IMR-90 (cell line): ENCODE measurements around the gene HLA-A. TPM values are rescaled to one million over a fixed set of nuclear protein-coding genes. Genes with fewer than 3 reads are reported as not detected.
A peak's percentile ranks its signal among the peaks of the same experiment; 100 is the strongest.

Experiments used
- ATAC-seq: fragments of 200-7000 bp; cut with Tn5 transposase; 2 replicates; pipeline ENCODE4 v1.9.1; 2020; ENCODE audit warnings: low read depth, mild to moderate bottlenecking, moderate library complexity
- BruUV-seq: library from RNA; stranded (reverse); fragments of 400-500 nt; replicated peaks from 2 replicates; lab custom pipeline; 2021; lab: Mats Ljungman, UMichigan
- CTCF ChIA-PET: fragments of 300-600 bp; formaldehyde crosslinking; extraction: SDS; loops from one replicate; lab custom pipeline; 2021; ENCODE audit warnings: antibody characterized with exemption; lab: Yijun Ruan, JAX
- POLR2A ChIA-PET: fragments of 300-600 bp; sonication (Branson Sonifier 250); formaldehyde crosslinking; loops from one replicate; lab custom pipeline; 2022; ENCODE audit warnings: antibody characterized with exemption; ENCODE audit not compliant: unreplicated experiment; lab: Charles Lee
- DNase-seq: peaks from one replicate; pipeline ENCODE4 v3.0.0; 2013
- H2AFZ ChIP-seq: replicated peaks from 2 replicates; pipeline ENCODE3; 2013; ENCODE audit warnings: low read length, mild to moderate bottlenecking; ENCODE audit not compliant: poor library complexity
- H2AK5ac ChIP-seq: 2 replicates; pipeline ENCODE4 v1.6.1; 2013; ENCODE audit warnings: low read depth, low read length, inconsistent platforms
- H2AK9ac ChIP-seq: replicated peaks from 2 replicates; pipeline ENCODE3; 2013; ENCODE audit warnings: mild to moderate bottlenecking, low read depth, low read length, moderate library complexity; ENCODE audit not compliant: poor library complexity
- H2BK120ac ChIP-seq: 2 replicates; pipeline ENCODE4 v1.6.1; 2013; ENCODE audit warnings: low read depth, low read length, inconsistent platforms
- H2BK15ac ChIP-seq: 3 replicates; pipeline ENCODE4 v1.6.1; 2013; ENCODE audit warnings: low read depth, low read length, inconsistent platforms
- H2BK20ac ChIP-seq: 2 replicates; pipeline ENCODE4 v1.6.1; 2013; ENCODE audit warnings: low read depth, mild to moderate bottlenecking, inconsistent platforms, low read length, moderate library complexity
- H2BK5ac ChIP-seq: 2 replicates; pipeline ENCODE4 v1.6.1; 2013; ENCODE audit warnings: mild to moderate bottlenecking, low read depth, low read length, inconsistent platforms; ENCODE audit not compliant: poor library complexity, severe bottlenecking
- H3K14ac ChIP-seq: replicated peaks from 2 replicates; pipeline ENCODE4 v1.6.1; 2013; ENCODE audit warnings: low read depth, low read length, inconsistent platforms
- H3K18ac ChIP-seq: 2 replicates; pipeline ENCODE4 v1.6.1; 2013; ENCODE audit warnings: low read depth, low read length, control low read depth
- H3K23ac ChIP-seq: 2 replicates; pipeline ENCODE4 v1.6.1; 2013; ENCODE audit warnings: low read depth, low read length, inconsistent platforms
- H3K27ac ChIP-seq: 2 replicates; pipeline ENCODE4 v1.5.1; 2013; ENCODE audit warnings: mild to moderate bottlenecking, control low read depth, low read length; ENCODE audit not compliant: insufficient read depth
- H3K27me3 ChIP-seq: 2 replicates; pipeline ENCODE4 v1.6.1; 2013; ENCODE audit warnings: low read length; ENCODE audit not compliant: control insufficient read depth, insufficient read depth
- H3K36me3 ChIP-seq: 2 replicates; pipeline ENCODE4 v1.6.1; 2013; ENCODE audit warnings: low read length, mixed read lengths; ENCODE audit not compliant: control insufficient read depth, insufficient read depth
- H3K4ac ChIP-seq: 2 replicates; pipeline ENCODE4 v1.6.1; 2013; ENCODE audit warnings: low read depth, low read length, inconsistent platforms
- H3K4me1 ChIP-seq: 2 replicates; pipeline ENCODE4 v1.6.1; 2013; ENCODE audit warnings: low read length, mixed read lengths; ENCODE audit not compliant: control insufficient read depth, insufficient read depth
- H3K4me2 ChIP-seq: 2 replicates; pipeline ENCODE4 v1.6.1; 2013; ENCODE audit warnings: low read depth, mild to moderate bottlenecking, control low read depth, low read length, moderate library complexity
- H3K4me3 ChIP-seq: 2 replicates; pipeline ENCODE4 v1.5.1; 2013; ENCODE audit warnings: low read depth, mild to moderate bottlenecking, control low read depth, low read length, moderate library complexity; ENCODE audit not compliant: insufficient read depth
- H3K56ac ChIP-seq: 2 replicates; pipeline ENCODE4 v1.6.1; 2013; ENCODE audit warnings: low read length, inconsistent platforms; ENCODE audit not compliant: insufficient read depth; ENCODE audit errors: extremely low read depth
- H3K79me1 ChIP-seq, 2 experiments: 2 replicates each; pipeline ENCODE4 v1.6.1; 2013; ENCODE audit warnings: low read length in 2 of 2, inconsistent platforms in 1 of 2, low read depth in 1 of 2
- H3K9ac ChIP-seq: 2 replicates; pipeline ENCODE4 v1.6.1; 2013; ENCODE audit warnings: low read depth, low read length, control low read depth
- H3K9me1 ChIP-seq: 2 replicates; pipeline ENCODE4 v1.6.1; 2013; ENCODE audit warnings: low read length, inconsistent platforms; ENCODE audit not compliant: insufficient read depth
- H3K9me3 ChIP-seq: 2 replicates; pipeline ENCODE4 v1.6.1; 2013; ENCODE audit warnings: low read length; ENCODE audit not compliant: control insufficient read depth, insufficient read depth
- H4K20me1 ChIP-seq: 2 replicates; pipeline ENCODE4 v1.6.1; 2013; ENCODE audit warnings: low read length, inconsistent platforms; ENCODE audit not compliant: insufficient read depth
- H4K5ac ChIP-seq: 2 replicates; pipeline ENCODE4 v1.6.1; 2013; ENCODE audit warnings: mild to moderate bottlenecking, low read depth, low read length, control low read depth
- H4K8ac ChIP-seq, 2 experiments: 2 replicates each; pipeline ENCODE4 v1.6.1; 2013; ENCODE audit warnings: low read depth in 2 of 2, low read length in 2 of 2, control low read depth in 1 of 2, inconsistent platforms in 1 of 2
- H4K91ac ChIP-seq: 2 replicates; pipeline ENCODE4 v1.6.1; 2013; ENCODE audit warnings: low read depth, low read length, inconsistent platforms; ENCODE audit not compliant: insufficient read depth
- FOS ChIP-seq: fragments of 150-350 bp; IDR thresholded peaks from 2 replicates; pipeline ENCODE4 v1.6.1; 2016; ENCODE audit warnings: low read depth, low read length
- MAFK ChIP-seq: IDR thresholded peaks from 2 replicates; pipeline ENCODE4 v1.6.1; 2012; ENCODE audit warnings: low read depth, low read length, improper control_type of control experiment
- NFE2L2 ChIP-seq: fragments of 150-350 bp; IDR thresholded peaks from 2 replicates; pipeline ENCODE4 v1.6.1; 2016; ENCODE audit warnings: low read depth, mild to moderate bottlenecking, low read length
- RAD21 ChIP-seq: IDR thresholded peaks from 2 replicates; pipeline ENCODE4 v1.6.1; 2012; ENCODE audit warnings: low read length, improper control_type of control experiment
- RFX5 ChIP-seq: IDR thresholded peaks from 2 replicates; pipeline ENCODE4 v1.8.0; 2012; ENCODE audit warnings: low read depth, mild to moderate bottlenecking, low read length, moderate library complexity
- WGBS, 2 experiments: methylation state at CpG; one replicate each; pipeline versions ENCODE4 v1.1.5 to v1.1.7; 2013; ENCODE audit warnings: missing lambda C conversion rate in 2 of 2; ENCODE audit not compliant: insufficient read length in 1 of 2; ENCODE audit errors: extremely low coverage in 2 of 2; 5-methylcytosine and 5-hydroxymethylcytosine counted together
- dilution Hi-C: fragments of 300-500 bp; cut with HindIII; formaldehyde crosslinking; loops from one replicate; pipeline ENCODE4 v1.14.3; 2018; ENCODE audit warnings: low sequenced_read_pairs; ENCODE audit not compliant: unreplicated experiment
- in situ Hi-C: fragments of 300-500 bp; cut with MboI; formaldehyde crosslinking; loops from 3 replicates; pipeline ENCODE4 v1.14.3; 2019; ENCODE audit warnings: low sequenced_read_pairs, inconsistent platforms, mixed read lengths
- intact Hi-C: fragments of 100-400 bp; cut with micrococcal nuclease; formaldehyde crosslinking; loops from 2 replicates; pipeline ENCODE4 v1.10.0; 2022
- polyA plus RNA-seq, 3 experiments: library from polyadenylated mRNA; depleted of rRNA; stranded (reverse); fragments of >200 nt; gene quantifications; 2 replicates each; pipeline ENCODE4 v1.2.3, GENCODE V29; 2012; ENCODE audit warnings: low replicate concordance in 1 of 3
- total RNA-seq: library from RNA; depleted of rRNA; stranded (reverse); fragments of >200 nt; gene quantifications from 2 replicates; pipeline ENCODE4 v1.2.3, GENCODE V29; 2012
- TF ChIP-seq, protein P1 (sequence below): conservative IDR thresholded peaks from 2 replicates; pipeline ENCODE4 v1.5.1; 2012; ENCODE audit warnings: mild to moderate bottlenecking, low read depth, low read length, improper control_type of control experiment

HLA-A gene
- total and polyA plus RNA-seq, 2 of the 4 experiments (the other 2 are of a cell fraction), result 94.5 to 218 TPM

DNA sequence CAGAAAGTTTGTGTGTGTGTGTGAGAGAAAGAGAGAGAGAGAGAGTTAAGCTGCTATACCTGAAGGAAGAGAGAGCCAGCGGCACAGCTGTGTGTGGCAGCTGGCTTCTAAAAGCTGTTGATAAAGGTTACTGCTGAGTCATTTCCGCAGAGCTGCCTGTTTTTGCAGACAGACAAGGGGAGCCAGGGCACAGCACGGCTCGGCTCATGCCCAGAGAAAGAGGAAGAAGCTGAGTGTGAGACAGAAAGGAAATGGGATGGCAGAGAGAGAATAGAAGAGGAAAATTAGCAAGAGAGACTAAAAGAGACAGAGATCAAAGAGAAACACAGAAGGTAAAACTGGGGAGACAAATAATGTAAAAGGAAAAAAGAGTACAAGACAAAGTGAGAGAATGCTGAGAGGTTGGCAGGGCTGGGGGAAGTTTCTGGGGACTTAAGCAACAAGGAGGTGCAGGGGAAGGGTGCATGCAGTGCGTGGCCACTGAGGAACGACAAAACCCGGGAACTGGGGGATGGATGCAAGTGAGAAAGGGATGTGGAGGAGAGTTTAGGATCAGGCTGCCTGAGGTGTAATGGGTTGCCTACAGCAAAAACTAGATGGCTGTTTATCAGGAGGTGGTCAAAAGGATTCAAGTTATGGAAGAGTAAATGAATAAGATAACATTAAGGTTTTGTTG is 22.7 kb downstream of the HLA-A start:
- Histone ChIP-seq H4K91ac (peak overlapping the region; percentile 96), H3K9me3 (no peaks in the 10 kb centered on the region), H3K4me1 (peaks cover 6% of the 10 kb centered on the region; the same call in 1 of the 2 replicates), H3K4ac (peak overlapping the region; percentile 93), H4K20me1 (no peaks in the 10 kb centered on the region), H2BK15ac (peak overlapping the region; percentile 82), H3K36me3 (no peaks in the 10 kb centered on the region), H3K4me3 (peak overlapping the region; percentile 41), H3K56ac (peak overlapping the region; percentile 90), H2AK5ac (peak overlapping the region; percentile 92), H2BK120ac (peak overlapping the region; percentile 93), H3K14ac (peak overlapping the region; percentile 79), H3K18ac (peak overlapping the region; percentile 88), H3K9me1 (no peaks in the 10 kb centered on the region; the same call in 1 of the 2 replicates), H3K27me3 (no peaks in the 10 kb centered on the region), H4K5ac (peak overlapping the region; percentile 88), H3K27ac (peak overlapping the region; percentile 97), H3K4me2 (peak overlapping the region; percentile 84), H4K8ac (peak overlapping the region; percentile 86 to 93), H3K9ac (peak overlapping the region; percentile 88), H3K23ac (peak overlapping the region; percentile 78), H2AFZ (peak overlapping the region; percentile 68), H2BK20ac (peak overlapping the region; percentile 77), H3K79me1 (no peaks in the 10 kb centered on the region; a peak in 2 of 4 replicates), H2BK5ac (peak overlapping the region; percentile 92), H2AK9ac (peak overlapping the region; percentile 90)
- intact Hi-C loops (loop anchor here (1.0 kb wide), 1 partner anchor 23 kb away; the partner anchor contains the start of gene HLA-A), dilution Hi-C loops (no loop called here), in situ Hi-C loops (no loop called here)
- ChIA-PET POLR2A (interaction anchor here (0.6 to 1.1 kb wide), 2 partner anchors 12 to 159 kb away, joined by 5 to 6 read pairs; no protein-coding TSS in a partner anchor), CTCF (interaction anchor here (0.6 to 0.8 kb wide), 3 partner anchors 12 to 1891 kb away, joined by 3 to 5 read pairs (median 3); no protein-coding TSS in a partner anchor)
- peak; percentile 91 for DNase-seq
- TF ChIP-seq RAD21 (no peak), FOS (peak; percentile 66; the same call in 1 of the 2 replicates), NFE2L2 (peak; percentile 95), RFX5 (no peak), MAFK (peak; percentile 64)
- TF ChIP-seq, protein P1, sequence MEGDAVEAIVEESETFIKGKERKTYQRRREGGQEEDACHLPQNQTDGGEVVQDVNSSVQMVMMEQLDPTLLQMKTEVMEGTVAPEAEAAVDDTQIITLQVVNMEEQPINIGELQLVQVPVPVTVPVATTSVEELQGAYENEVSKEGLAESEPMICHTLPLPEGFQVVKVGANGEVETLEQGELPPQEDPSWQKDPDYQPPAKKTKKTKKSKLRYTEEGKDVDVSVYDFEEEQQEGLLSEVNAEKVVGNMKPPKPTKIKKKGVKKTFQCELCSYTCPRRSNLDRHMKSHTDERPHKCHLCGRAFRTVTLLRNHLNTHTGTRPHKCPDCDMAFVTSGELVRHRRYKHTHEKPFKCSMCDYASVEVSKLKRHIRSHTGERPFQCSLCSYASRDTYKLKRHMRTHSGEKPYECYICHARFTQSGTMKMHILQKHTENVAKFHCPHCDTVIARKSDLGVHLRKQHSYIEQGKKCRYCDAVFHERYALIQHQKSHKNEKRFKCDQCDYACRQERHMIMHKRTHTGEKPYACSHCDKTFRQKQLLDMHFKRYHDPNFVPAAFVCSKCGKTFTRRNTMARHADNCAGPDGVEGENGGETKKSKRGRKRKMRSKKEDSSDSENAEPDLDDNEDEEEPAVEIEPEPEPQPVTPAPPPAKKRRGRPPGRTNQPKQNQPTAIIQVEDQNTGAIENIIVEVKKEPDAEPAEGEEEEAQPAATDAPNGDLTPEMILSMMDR, result no peak
- ATAC-seq, result peak; percentile 89
- WGBS, 2 experiments, result 7% methylated on average over 6 of the region's 7 CpGs; no CpG with 5 or more reads in 1 of the 2 experiments
- no TSS peak for BruUV-seq
